ENCODE results near the gene SYPL1.

The SYPL1 gene

GRCh38 chr7:106083717-106084116 lies 28.4 kb downstream of the SYPL1 start:
- H3K4me1 ChIP-seq (ENCODE audit: control insufficient read depth, insufficient read depth, low read length): 0 out of 2 replicates have a peak, but pooled peaks cover 2% of the 10 kb centered on the region
- peaks cover 0 to under 1% of the 10 kb centered on the region in 2 experiments; a peak in 2 of 3 replicates for H3K36me3 ChIP-seq (ENCODE audit: control insufficient read depth in 2 of 2, insufficient read depth in 1 of 2, low read length in 2 of 2)
- CTCF ChIA-PET: interaction anchor here (0.6 kb wide), 3 partner anchors 64 to 86 kb away, joined by 3 to 6 read pairs (median 3); no protein-coding TSS in a partner anchor
- TF ChIP-seq KLF1 (tag by site-specific recombination; IDR thresholded peaks at IDR 0.05) (peak; percentile 19; the same call in 1 of the 2 replicates), ZFHX2 (tag by site-specific recombination; conservative IDR thresholded peaks at IDR 0.05) (peak; percentile 45; the same call in 1 of the 2 replicates), BCL11B (tag by site-specific recombination; IDR thresholded peaks at IDR 0.05; ENCODE audit: low read depth) (no peak), ZSCAN16 (tag by site-specific recombination; IDR thresholded peaks at IDR 0.05) (no peak), ZNF274 (IDR thresholded peaks at IDR 0.05; ENCODE audit: low read length) (no peak), ZNF274 (tag by site-specific recombination; IDR thresholded peaks at IDR 0.05; ENCODE audit: borderline replicate concordance) (no peak), ZNF18 (tag by site-specific recombination; IDR thresholded peaks at IDR 0.05) (no peak), KLF16 (tag by site-specific recombination; IDR thresholded peaks at IDR 0.05) (no peak), ZNF48 (tag by site-specific recombination; IDR thresholded peaks at IDR 0.05) (no peak)
- no peaks in the 10 kb centered on the region for H3K9me3 ChIP-seq (ENCODE audit: control insufficient read depth, insufficient read depth, low read depth, low read length)
- H3K27ac ChIP-seq (ENCODE audit: extremely low read depth, low read depth, low read length): no peak overlapping the region
- POLR2A ChIA-PET: no interaction called here
- H3K4me3 ChIP-seq (ENCODE audit: low read depth, low read length): no peak overlapping the region

- Histone ChIP-seq H3K4me3 (ENCODE audit: low read depth, low read length) (no peak overlapping the region), H3K4me1 (ENCODE audit: control insufficient read depth, insufficient read depth, low read length) (no peaks in the 10 kb centered on the region), H3K27ac (ENCODE audit: extremely low read depth, low read depth, low read length) (no peak overlapping the region), H3K9me3 (ENCODE audit: control insufficient read depth, insufficient read depth, low read depth, low read length) (no peaks in the 10 kb centered on the region), H3K36me3 (ENCODE audit: control insufficient read depth in 2 of 2, insufficient read depth in 1 of 2, low read length in 2 of 2) (no peaks in the 10 kb centered on the region)
- ChIA-PET POLR2A (no interaction called here), CTCF (no interaction called here)
- TF ChIP-seq ZNF626 (tag by site-specific recombination; IDR thresholded peaks at IDR 0.05) (no peak), PRDM10 (tag by site-specific recombination; IDR thresholded peaks at IDR 0.05) (no peak), ZNF549 (tag by site-specific recombination; IDR thresholded peaks at IDR 0.05) (no peak), ZNF37A (tag by site-specific recombination; IDR thresholded peaks at IDR 0.05) (no peak), ZNF175 (tag by site-specific recombination; IDR thresholded peaks at IDR 0.05) (no peak), ZNF114 (tag by site-specific recombination; IDR thresholded peaks at IDR 0.05) (no peak), ZBTB49 (tag by site-specific recombination; IDR thresholded peaks at IDR 0.05; ENCODE audit: low read depth) (no peak), SCRT2 (tag by site-specific recombination; IDR thresholded peaks at IDR 0.05) (no peak), MYNN (tag by site-specific recombination; IDR thresholded peaks at IDR 0.05; ENCODE audit: borderline replicate concordance) (no peak), ZNF140 (tag by site-specific recombination; IDR thresholded peaks at IDR 0.05) (no peak), ZNF292 (tag by site-specific recombination; IDR thresholded peaks at IDR 0.05; ENCODE audit: borderline replicate concordance, low read depth) (no peak), YY2 (tag by site-specific recombination; IDR thresholded peaks at IDR 0.05) (no peak), ZNF449 (tag by site-specific recombination; IDR thresholded peaks at IDR 0.05) (no peak), ZNF501 (tag by site-specific recombination; IDR thresholded peaks at IDR 0.05) (no peak)
Measured at GRCh38 chr7:106082087-106082854, 29.8 kb downstream of the SYPL1 start.

All from HEK293 (cell line).